Measurements from ENCODE around the gene ABHD1.
"Not testable (repeated sequence)": the region's sequence is repeated elsewhere in the genome, so short reads cannot be mapped to it uniquely, and the experiment has no call there.

Gene ABHD1

GRCh38 chr2:27175330-27175729 lies 51.7 kb downstream of the ABHD1 start:
- H3K27ac ChIP-seq (ENCODE audit: low read depth, low read length), result no peak overlapping the region
- H3K9ac ChIP-seq (ENCODE audit: low read depth, low read length), result no peak overlapping the region
- H3K4me3 ChIP-seq (ENCODE audit: low read depth, low read length), result no peak overlapping the region
- H3K9me3 ChIP-seq (ENCODE audit: control insufficient read depth, insufficient read depth, low read length), result no peaks in the 10 kb centered on the region
- H3K4me1 ChIP-seq (ENCODE audit: control insufficient read depth, insufficient read depth, low read length), result no peaks in the 10 kb centered on the region
- H3K36me3 ChIP-seq (ENCODE audit: control insufficient read depth, insufficient read depth, low read length), result no peaks in the 10 kb centered on the region
- H3K27me3 ChIP-seq (ENCODE audit: control insufficient read depth, insufficient read depth, low read length), result no peaks in the 10 kb centered on the region; the same call in 1 of the 2 replicates

- H3K27ac ChIP-seq (ENCODE audit: low read depth, low read length); H3K36me3 ChIP-seq (ENCODE audit: control insufficient read depth, insufficient read depth, low read length); H3K9ac ChIP-seq (ENCODE audit: low read depth, low read length); H3K27me3 ChIP-seq (ENCODE audit: control insufficient read depth, insufficient read depth, low read length); H3K4me1 ChIP-seq (ENCODE audit: control insufficient read depth, insufficient read depth, low read length); H3K4me3 ChIP-seq (ENCODE audit: low read depth, low read length); H3K9me3 ChIP-seq (ENCODE audit: control insufficient read depth, insufficient read depth, low read length): not testable (repeated sequence)
Measured at GRCh38 chr2:27175781-27176180, 52.2 kb downstream of the ABHD1 start.

GRCh38 chr2:27177441-27178351 lies 54.1 kb downstream of the ABHD1 start:
- Histone ChIP-seq H3K9me3 (ENCODE audit: control insufficient read depth, insufficient read depth, low read length) (no peaks in the 10 kb centered on the region), H3K36me3 (ENCODE audit: control insufficient read depth, insufficient read depth, low read length) (no peaks in the 10 kb centered on the region), H3K27me3 (ENCODE audit: control insufficient read depth, insufficient read depth, low read length) (no peaks in the 10 kb centered on the region), H3K9ac (ENCODE audit: low read depth, low read length) (no peak overlapping the region), H3K4me1 (ENCODE audit: control insufficient read depth, insufficient read depth, low read length) (no peaks in the 10 kb centered on the region), H3K4me3 (ENCODE audit: low read depth, low read length) (no peak overlapping the region), H3K27ac (ENCODE audit: low read depth, low read length) (no peak overlapping the region)

- Histone ChIP-seq H3K4me1 (ENCODE audit: control insufficient read depth, insufficient read depth, low read length) (no peaks in the 10 kb centered on the region), H3K36me3 (ENCODE audit: control insufficient read depth, insufficient read depth, low read length) (no peaks in the 10 kb centered on the region), H3K27me3 (ENCODE audit: control insufficient read depth, insufficient read depth, low read length) (no peaks in the 10 kb centered on the region), H3K27ac (ENCODE audit: low read depth, low read length) (no peak overlapping the region), H3K9ac (ENCODE audit: low read depth, low read length) (no peak overlapping the region), H3K4me3 (ENCODE audit: low read depth, low read length) (no peak overlapping the region), H3K9me3 (ENCODE audit: control insufficient read depth, insufficient read depth, low read length) (no peaks in the 10 kb centered on the region)
Measured at GRCh38 chr2:27178469-27178868, 54.9 kb downstream of the ABHD1 start.

GRCh38 chr2:27179344-27180000 lies 55.9 kb downstream of the ABHD1 start:
- H3K9me3 ChIP-seq (ENCODE audit: control insufficient read depth, insufficient read depth, low read length), result no peaks in the 10 kb centered on the region
- no peak overlapping the region for H3K9ac ChIP-seq (ENCODE audit: low read depth, low read length)
- no peak overlapping the region for H3K27ac ChIP-seq (ENCODE audit: low read depth, low read length)
- no peaks in the 10 kb centered on the region for H3K27me3 ChIP-seq (ENCODE audit: control insufficient read depth, insufficient read depth, low read length)
- no peak overlapping the region for H3K4me3 ChIP-seq (ENCODE audit: low read depth, low read length)
- no peaks in the 10 kb centered on the region for H3K36me3 ChIP-seq (ENCODE audit: control insufficient read depth, insufficient read depth, low read length)
- H3K4me1 ChIP-seq (ENCODE audit: control insufficient read depth, insufficient read depth, low read length), result no peaks in the 10 kb centered on the region

Data from HUES48 (cell line).